HepG2 (cell line): ENCODE data around the gene SYPL2. TPM values are rescaled to one million over a fixed set of nuclear protein-coding genes. Genes with fewer than 3 reads are reported as not detected.

Experiments used
- CBX2 ChIP-seq, 2 experiments: fragments of 200-600 bp in 1 of 2; sonication (generic); formaldehyde crosslinking in 1 of 2; IDR thresholded peaks; 2 replicates each; pipeline versions ENCODE4 v1.7.0 to v1.8.1; 2018 to 2022; ENCODE audit warnings: low read depth in 2 of 2, low read length in 1 of 2, mild to moderate bottlenecking in 1 of 2, missing genetic modification reagents in 1 of 2
- JUNB ChIP-seq: sonication (generic); formaldehyde crosslinking; IDR thresholded peaks from 2 replicates; pipeline ENCODE4 v1.8.0; 2022; ENCODE audit warnings: missing genetic modification reagents, mild to moderate bottlenecking, borderline replicate concordance
- KDM5A ChIP-seq: fragments of 200-600 bp; sonication (generic); IDR thresholded peaks from 2 replicates; pipeline ENCODE4 v1.7.0; 2018; ENCODE audit warnings: antibody characterized with exemption, mild to moderate bottlenecking, low read length, borderline replicate concordance
- MATR3 ChIP-seq: sonication (generic); formaldehyde crosslinking; IDR thresholded peaks from 2 replicates; pipeline ENCODE4 v1.4.0; 2020; ENCODE audit warnings: missing genetic modification reagents
- NCOR1 ChIP-seq: fragments of 200-600 bp; sonication (generic); IDR thresholded peaks from 2 replicates; pipeline ENCODE4 v1.7.0; 2017; ENCODE audit warnings: antibody characterized with exemption, low read length, borderline replicate concordance
- NR2F1 ChIP-seq, 2 experiments: fragments of 450-650 bp in 1 of 2; formaldehyde crosslinking in 1 of 2; IDR thresholded peaks; 2 replicates each; pipeline versions ENCODE4 v1.5.0 to v1.6.1; 2016 to 2020; ENCODE audit warnings: mild to moderate bottlenecking in 1 of 2, missing compliant biosample characterization in 1 of 2, missing genetic modification reagents in 1 of 2, moderate library complexity in 1 of 2
- SMAD1 ChIP-seq: sonication (generic); formaldehyde crosslinking; IDR thresholded peaks from 2 replicates; pipeline ENCODE4 v1.4.0; 2020; ENCODE audit warnings: missing genetic modification reagents, low read depth, mild to moderate bottlenecking, borderline replicate concordance
- SP5 ChIP-seq: IDR thresholded peaks from 2 replicates; pipeline ENCODE4 v1.6.1; 2016; ENCODE audit warnings: low read depth, borderline replicate concordance
- SRSF9 ChIP-seq: fragments of 200-400 bp; formaldehyde crosslinking; IDR thresholded peaks from 2 replicates; pipeline ENCODE4 v1.6.1; 2018; ENCODE audit warnings: borderline replicate concordance, mild to moderate bottlenecking, low read depth, low read length; ENCODE audit not compliant: insufficient read depth, poor library complexity, severe bottlenecking
- ZNF782 ChIP-seq: sonication (generic); formaldehyde crosslinking; IDR thresholded peaks from 2 replicates; pipeline ENCODE4 v1.4.0; 2020; ENCODE audit warnings: missing genetic modification reagents, mild to moderate bottlenecking, borderline replicate concordance
- polyA plus RNA-seq, 8 experiments: library from polyadenylated mRNA; depleted of rRNA in 3 of 8; stranded (reverse) in 7 of 8; unstranded in 1 of 8; fragments of >200 nt; fragmentation: Illumina TruSeq in 4 of 8; extraction: Trizol in 4 of 8; gene quantifications; 2 replicates each; pipeline versions ENCODE4 v1.2.1 to v1.2.3, GENCODE V29; 2011 to 2016; ENCODE audit warnings: low read depth in 4 of 8, missing spikeins in 1 of 8, mixed read lengths in 1 of 8; ENCODE audit not compliant: insufficient read depth in 1 of 8
- total RNA-seq, 5 experiments: library from RNA; depleted of rRNA; stranded (reverse); fragments of >200 nt; fragmentation: Illumina TruSeq; extraction: Trizol; gene quantifications; 2 replicates each; pipeline ENCODE4 v1.2.3, GENCODE V29; 2016; ENCODE audit warnings: low read depth in 1 of 5
- TF ChIP-seq, protein P1 (sequence below): IDR thresholded peaks from 2 replicates; pipeline ENCODE4 v1.6.1; 2016
- TF ChIP-seq, protein P2 (sequence below): sonication (generic); formaldehyde crosslinking; IDR thresholded peaks from 2 replicates; pipeline ENCODE4 v1.8.1; 2022; ENCODE audit warnings: low read depth, mild to moderate bottlenecking, missing genetic modification reagents
- TF ChIP-seq, protein P3 (sequence below): IDR thresholded peaks from 2 replicates; pipeline ENCODE4 v1.6.1; 2016; ENCODE audit warnings: missing compliant biosample characterization, missing genetic modification reagents, borderline replicate concordance
- TF ChIP-seq, protein P4 (sequence below): sonication (generic); formaldehyde crosslinking; IDR thresholded peaks from 2 replicates; pipeline ENCODE4 v1.5.0; 2020; ENCODE audit warnings: mild to moderate bottlenecking, missing genetic modification reagents
- TF ChIP-seq, protein P5 (sequence below): sonication (generic); formaldehyde crosslinking; IDR thresholded peaks from 2 replicates; pipeline ENCODE4 v1.5.0; 2020; ENCODE audit warnings: mild to moderate bottlenecking, missing genetic modification reagents
- TF ChIP-seq, protein P6 (sequence below): sonication (generic); formaldehyde crosslinking; IDR thresholded peaks from 2 replicates; pipeline ENCODE4 v1.8.0; 2023; ENCODE audit warnings: mild to moderate bottlenecking, missing genetic modification reagents

Gene SYPL2
- total and polyA plus RNA-seq, 2 of the 13 experiments (the other 11 are each of a cell fraction or from before 2014, with no cell fraction given): 0.17 to 0.24 TPM

DNA sequence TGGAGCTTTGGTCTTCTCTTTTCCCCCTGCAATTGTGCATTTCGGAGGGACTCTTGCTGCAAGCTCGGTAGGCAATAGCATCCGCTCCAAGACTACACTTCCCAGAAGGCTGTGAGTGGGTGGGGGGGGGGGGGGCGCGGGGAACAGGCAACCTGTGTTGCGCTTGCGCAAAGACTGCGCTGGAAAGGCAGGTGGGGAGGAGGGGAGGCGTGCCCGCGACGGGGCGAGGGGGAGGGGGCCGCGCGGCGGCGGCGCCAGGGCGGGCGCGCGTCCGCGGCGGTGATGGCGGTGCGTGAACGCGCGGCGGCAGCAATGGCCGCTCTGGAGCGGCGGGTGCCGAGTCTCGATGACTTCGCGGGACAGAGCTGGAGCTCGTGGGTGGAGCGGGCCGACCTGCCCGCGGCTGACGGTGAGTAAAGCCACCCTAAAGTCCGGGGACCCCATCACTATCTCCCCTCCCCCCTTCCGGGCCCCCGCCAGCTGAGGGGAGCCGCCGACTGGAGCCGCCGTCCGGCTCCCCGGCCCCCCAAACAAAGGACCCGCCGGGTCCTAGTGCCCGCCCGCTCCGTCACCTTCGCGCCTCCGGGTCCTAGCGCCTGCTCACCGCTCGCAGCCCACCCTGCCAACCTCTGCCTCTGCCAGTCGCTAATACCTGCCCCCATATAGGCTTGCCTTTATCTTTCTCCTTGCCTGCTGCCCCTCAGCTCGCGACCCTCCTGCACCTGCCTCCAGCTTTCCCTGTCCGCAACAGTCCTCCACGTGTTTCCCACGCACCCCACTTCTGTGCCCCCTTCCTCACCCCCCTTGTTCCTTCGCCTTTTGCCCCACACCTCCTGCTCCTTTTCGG, 17.5 kb downstream of the SYPL2 start, which contains the start of gene ATXN7L2 (continued):
- TF ChIP-seq, protein P1, sequence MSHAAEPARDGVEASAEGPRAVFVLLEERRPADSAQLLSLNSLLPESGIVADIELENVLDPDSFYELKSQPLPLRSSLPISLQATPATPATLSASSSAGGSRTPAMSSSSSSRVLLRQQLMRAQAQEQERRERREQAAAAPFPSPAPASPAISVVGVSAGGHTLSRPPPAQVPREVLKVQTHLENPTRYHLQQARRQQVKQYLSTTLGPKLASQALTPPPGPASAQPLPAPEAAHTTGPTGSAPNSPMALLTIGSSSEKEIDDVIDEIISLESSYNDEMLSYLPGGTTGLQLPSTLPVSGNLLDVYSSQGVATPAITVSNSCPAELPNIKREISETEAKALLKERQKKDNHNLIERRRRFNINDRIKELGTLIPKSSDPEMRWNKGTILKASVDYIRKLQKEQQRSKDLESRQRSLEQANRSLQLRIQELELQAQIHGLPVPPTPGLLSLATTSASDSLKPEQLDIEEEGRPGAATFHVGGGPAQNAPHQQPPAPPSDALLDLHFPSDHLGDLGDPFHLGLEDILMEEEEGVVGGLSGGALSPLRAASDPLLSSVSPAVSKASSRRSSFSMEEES (CRISPR knock-in tag): 0 out of 2 replicates have a peak, but pooled peaks have one; percentile 19
- TF ChIP-seq MATR3 (CRISPR knock-in tag) (no peak), ZNF782 (CRISPR knock-in tag) (peak; percentile 87; the same call in 1 of the 2 replicates), CBX2 (IDR thresholded peaks at IDR 0.05; ENCODE audit: low read depth, low read length) (no peak), CBX2 (CRISPR knock-in tag; IDR thresholded peaks at IDR 0.05; ENCODE audit: low read depth) (no peak), NR2F1 (CRISPR knock-in tag; IDR thresholded peaks at IDR 0.05) (no peak), SP5 (0 out of 2 replicates have a peak, but pooled peaks have one; percentile 18), KDM5A (peak; percentile 66), SMAD1 (CRISPR knock-in tag) (no peak), NCOR1 (no peak), JUNB (CRISPR knock-in tag) (no peak), SRSF9 (no peak)
- TF ChIP-seq, protein P2, sequence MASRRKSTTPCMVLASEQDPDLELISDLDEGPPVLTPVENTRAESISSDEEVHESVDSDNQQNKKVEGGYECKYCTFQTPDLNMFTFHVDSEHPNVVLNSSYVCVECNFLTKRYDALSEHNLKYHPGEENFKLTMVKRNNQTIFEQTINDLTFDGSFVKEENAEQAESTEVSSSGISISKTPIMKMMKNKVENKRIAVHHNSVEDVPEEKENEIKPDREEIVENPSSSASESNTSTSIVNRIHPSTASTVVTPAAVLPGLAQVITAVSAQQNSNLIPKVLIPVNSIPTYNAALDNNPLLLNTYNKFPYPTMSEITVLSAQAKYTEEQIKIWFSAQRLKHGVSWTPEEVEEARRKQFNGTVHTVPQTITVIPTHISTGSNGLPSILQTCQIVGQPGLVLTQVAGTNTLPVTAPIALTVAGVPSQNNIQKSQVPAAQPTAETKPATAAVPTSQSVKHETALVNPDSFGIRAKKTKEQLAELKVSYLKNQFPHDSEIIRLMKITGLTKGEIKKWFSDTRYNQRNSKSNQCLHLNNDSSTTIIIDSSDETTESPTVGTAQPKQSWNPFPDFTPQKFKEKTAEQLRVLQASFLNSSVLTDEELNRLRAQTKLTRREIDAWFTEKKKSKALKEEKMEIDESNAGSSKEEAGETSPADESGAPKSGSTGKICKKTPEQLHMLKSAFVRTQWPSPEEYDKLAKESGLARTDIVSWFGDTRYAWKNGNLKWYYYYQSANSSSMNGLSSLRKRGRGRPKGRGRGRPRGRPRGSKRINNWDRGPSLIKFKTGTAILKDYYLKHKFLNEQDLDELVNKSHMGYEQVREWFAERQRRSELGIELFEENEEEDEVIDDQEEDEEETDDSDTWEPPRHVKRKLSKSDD (CRISPR knock-in tag): peak; percentile 75
- TF ChIP-seq, protein P3, sequence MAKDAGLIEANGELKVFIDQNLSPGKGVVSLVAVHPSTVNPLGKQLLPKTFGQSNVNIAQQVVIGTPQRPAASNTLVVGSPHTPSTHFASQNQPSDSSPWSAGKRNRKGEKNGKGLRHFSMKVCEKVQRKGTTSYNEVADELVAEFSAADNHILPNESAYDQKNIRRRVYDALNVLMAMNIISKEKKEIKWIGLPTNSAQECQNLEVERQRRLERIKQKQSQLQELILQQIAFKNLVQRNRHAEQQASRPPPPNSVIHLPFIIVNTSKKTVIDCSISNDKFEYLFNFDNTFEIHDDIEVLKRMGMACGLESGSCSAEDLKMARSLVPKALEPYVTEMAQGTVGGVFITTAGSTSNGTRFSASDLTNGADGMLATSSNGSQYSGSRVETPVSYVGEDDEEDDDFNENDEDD: no peak
- TF ChIP-seq, protein P4, sequence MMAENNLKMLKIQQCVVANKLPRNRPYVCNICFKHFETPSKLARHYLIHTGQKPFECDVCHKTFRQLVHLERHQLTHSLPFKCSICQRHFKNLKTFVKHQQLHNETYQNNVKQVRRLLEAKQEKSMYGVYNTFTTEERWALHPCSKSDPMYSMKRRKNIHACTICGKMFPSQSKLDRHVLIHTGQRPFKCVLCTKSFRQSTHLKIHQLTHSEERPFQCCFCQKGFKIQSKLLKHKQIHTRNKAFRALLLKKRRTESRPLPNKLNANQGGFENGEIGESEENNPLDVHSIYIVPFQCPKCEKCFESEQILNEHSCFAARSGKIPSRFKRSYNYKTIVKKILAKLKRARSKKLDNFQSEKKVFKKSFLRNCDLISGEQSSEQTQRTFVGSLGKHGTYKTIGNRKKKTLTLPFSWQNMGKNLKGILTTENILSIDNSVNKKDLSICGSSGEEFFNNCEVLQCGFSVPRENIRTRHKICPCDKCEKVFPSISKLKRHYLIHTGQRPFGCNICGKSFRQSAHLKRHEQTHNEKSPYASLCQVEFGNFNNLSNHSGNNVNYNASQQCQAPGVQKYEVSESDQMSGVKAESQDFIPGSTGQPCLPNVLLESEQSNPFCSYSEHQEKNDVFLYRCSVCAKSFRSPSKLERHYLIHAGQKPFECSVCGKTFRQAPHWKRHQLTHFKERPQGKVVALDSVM (CRISPR knock-in tag): no peak
- TF ChIP-seq, protein P5, sequence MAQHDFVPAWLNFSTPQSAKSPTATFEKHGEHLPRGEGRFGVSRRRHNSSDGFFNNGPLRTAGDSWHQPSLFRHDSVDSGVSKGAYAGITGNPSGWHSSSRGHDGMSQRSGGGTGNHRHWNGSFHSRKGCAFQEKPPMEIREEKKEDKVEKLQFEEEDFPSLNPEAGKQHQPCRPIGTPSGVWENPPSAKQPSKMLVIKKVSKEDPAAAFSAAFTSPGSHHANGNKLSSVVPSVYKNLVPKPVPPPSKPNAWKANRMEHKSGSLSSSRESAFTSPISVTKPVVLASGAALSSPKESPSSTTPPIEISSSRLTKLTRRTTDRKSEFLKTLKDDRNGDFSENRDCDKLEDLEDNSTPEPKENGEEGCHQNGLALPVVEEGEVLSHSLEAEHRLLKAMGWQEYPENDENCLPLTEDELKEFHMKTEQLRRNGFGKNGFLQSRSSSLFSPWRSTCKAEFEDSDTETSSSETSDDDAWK (CRISPR knock-in tag): no peak
- TF ChIP-seq, protein P6, sequence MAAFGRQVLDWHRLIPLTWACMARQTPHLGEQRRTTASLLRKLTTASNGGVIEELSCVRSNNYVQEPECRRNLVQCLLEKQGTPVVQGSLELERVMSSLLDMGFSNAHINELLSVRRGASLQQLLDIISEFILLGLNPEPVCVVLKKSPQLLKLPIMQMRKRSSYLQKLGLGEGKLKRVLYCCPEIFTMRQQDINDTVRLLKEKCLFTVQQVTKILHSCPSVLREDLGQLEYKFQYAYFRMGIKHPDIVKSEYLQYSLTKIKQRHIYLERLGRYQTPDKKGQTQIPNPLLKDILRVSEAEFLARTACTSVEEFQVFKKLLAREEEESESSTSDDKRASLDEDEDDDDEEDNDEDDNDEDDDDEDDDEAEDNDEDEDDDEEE (CRISPR knock-in tag): peak; percentile 85; the same call in 1 of the 2 replicates
